Ishikawa (cell line): ENCODE measurements around the gene SLC7A14.

Experiments
- CEBPB ChIP-seq: IDR thresholded peaks from 2 replicates; pipeline ENCODE4 v1.6.1; 2012
- EGR1 ChIP-seq: IDR thresholded peaks from 2 replicates; pipeline ENCODE4 v1.6.1; 2012
- EP300 ChIP-seq: IDR thresholded peaks from 2 replicates; pipeline ENCODE4 v1.6.1; 2012; ENCODE audit warnings: borderline replicate concordance
- NFIC ChIP-seq: IDR thresholded peaks from 2 replicates; pipeline ENCODE4 v1.6.1; 2012
- RAD21 ChIP-seq: IDR thresholded peaks from 2 replicates; pipeline ENCODE4 v1.6.1; 2012; ENCODE audit warnings: low read depth
- TAF1 ChIP-seq: IDR thresholded peaks from 2 replicates; pipeline ENCODE4 v1.6.1; 2012; ENCODE audit warnings: low read depth, mild to moderate bottlenecking
- TEAD4 ChIP-seq: IDR thresholded peaks from 2 replicates; pipeline ENCODE4 v1.6.1; 2012
- YY1 ChIP-seq: IDR thresholded peaks from 2 replicates; pipeline ENCODE4 v1.6.1; 2012; ENCODE audit warnings: low read depth
- ZBTB7A ChIP-seq: IDR thresholded peaks from 2 replicates; pipeline ENCODE4 v1.6.1; 2012; ENCODE audit warnings: low read depth
- TF ChIP-seq, protein P1 (sequence below): IDR thresholded peaks from 2 replicates; pipeline ENCODE4 v1.6.1; 2012; ENCODE audit warnings: low read depth, mild to moderate bottlenecking
- TF ChIP-seq, protein P2 (sequence below): IDR thresholded peaks from 2 replicates; pipeline ENCODE4 v1.6.1; 2012

DNA sequence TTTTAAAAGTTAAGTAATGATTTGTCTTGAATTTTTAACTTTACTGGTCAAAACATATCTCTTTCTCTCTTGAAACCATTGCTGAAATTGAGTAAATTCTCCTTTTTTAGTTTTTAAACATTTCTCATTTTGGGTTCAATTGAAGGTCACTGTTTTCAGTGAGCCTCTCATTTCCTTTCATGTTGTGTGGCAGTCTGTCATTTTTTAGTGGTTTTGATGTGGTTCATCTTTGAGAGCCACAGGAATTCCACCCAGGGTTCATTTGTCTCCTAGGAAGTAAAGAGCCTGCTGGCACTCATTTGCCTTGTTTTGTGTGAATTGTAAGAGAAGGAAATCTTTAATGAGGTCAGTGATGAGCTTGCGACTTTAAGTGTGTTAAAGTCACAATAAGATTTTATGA is 156.8 kb downstream of the SLC7A14 start:
- no peak for TF ChIP-seq EP300
- no peak for TF ChIP-seq TAF1
- TF ChIP-seq, protein P1, sequence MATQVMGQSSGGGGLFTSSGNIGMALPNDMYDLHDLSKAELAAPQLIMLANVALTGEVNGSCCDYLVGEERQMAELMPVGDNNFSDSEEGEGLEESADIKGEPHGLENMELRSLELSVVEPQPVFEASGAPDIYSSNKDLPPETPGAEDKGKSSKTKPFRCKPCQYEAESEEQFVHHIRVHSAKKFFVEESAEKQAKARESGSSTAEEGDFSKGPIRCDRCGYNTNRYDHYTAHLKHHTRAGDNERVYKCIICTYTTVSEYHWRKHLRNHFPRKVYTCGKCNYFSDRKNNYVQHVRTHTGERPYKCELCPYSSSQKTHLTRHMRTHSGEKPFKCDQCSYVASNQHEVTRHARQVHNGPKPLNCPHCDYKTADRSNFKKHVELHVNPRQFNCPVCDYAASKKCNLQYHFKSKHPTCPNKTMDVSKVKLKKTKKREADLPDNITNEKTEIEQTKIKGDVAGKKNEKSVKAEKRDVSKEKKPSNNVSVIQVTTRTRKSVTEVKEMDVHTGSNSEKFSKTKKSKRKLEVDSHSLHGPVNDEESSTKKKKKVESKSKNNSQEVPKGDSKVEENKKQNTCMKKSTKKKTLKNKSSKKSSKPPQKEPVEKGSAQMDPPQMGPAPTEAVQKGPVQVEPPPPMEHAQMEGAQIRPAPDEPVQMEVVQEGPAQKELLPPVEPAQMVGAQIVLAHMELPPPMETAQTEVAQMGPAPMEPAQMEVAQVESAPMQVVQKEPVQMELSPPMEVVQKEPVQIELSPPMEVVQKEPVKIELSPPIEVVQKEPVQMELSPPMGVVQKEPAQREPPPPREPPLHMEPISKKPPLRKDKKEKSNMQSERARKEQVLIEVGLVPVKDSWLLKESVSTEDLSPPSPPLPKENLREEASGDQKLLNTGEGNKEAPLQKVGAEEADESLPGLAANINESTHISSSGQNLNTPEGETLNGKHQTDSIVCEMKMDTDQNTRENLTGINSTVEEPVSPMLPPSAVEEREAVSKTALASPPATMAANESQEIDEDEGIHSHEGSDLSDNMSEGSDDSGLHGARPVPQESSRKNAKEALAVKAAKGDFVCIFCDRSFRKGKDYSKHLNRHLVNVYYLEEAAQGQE = no peak
- no peak for TF ChIP-seq RAD21
- no peak for TF ChIP-seq CEBPB
- no peak for TF ChIP-seq ZBTB7A
- TF ChIP-seq, protein P2, sequence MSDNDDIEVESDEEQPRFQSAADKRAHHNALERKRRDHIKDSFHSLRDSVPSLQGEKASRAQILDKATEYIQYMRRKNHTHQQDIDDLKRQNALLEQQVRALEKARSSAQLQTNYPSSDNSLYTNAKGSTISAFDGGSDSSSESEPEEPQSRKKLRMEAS = no peak
- TF ChIP-seq YY1 = no peak
- TF ChIP-seq NFIC = no peak
- TF ChIP-seq EGR1 = no peak
- no peak for TF ChIP-seq TEAD4
